ENCODE results near the gene DENND1B. TPM values are rescaled to one million over a fixed set of nuclear protein-coding genes. Genes with fewer than 3 reads are reported as not detected.

The DENND1B gene
- total RNA-seq, 5 donors from 2014 or later (not counting 1 experiment from before 2014, with no cell fraction given): 13.6 to 29.8 (median 15.8) TPM

DNA sequence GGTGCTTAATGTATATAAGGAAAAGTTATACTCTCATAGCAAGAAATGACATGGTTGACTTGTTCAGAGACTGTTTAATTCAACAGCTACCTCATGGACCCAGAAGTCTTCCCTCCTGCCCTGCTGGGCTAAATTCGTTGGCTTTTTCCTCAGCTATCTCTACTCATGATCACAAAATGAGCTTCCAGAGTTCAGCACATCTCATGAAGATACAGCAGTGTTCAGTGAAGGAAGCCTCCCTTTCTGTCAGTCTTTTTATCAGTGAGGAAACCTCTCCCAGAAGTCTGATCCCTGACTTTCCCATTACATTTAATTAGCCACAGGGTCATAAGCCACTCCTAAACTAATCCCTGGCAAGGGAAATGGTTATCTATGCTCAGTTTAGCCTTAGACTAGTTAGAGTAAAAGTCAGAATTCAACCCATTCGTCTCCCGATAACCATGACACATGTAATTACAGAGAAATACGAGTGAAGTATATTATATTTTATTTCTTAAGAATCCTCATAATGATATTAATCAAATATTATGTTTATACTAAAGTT is 97.5 kb downstream of the DENND1B start:
- no peak for DNase-seq
- CTCF ChIA-PET: no interaction called here
- Histone ChIP-seq H3K4me1 (ENCODE audit: control insufficient read depth in 1 of 2, extremely low read depth in 1 of 2, insufficient read depth in 2 of 2, low read length in 2 of 2) (no peaks in the 10 kb centered on the region), H3K27ac (ENCODE audit: low read length) (no peak overlapping the region), H3K27me3 (replicated peaks in 1 of 2; ENCODE audit: control insufficient read depth in 2 of 2, extremely low read depth in 1 of 2, insufficient read depth in 2 of 2, low read length in 1 of 2) (no peaks in the 10 kb centered on the region), H3K4me3 (ENCODE audit: control insufficient read depth in 1 of 2, extremely low read depth in 1 of 2, low read length in 1 of 2) (no peak overlapping the region), H3K9me3 (no peaks in the 10 kb centered on the region), H3K36me3 (ENCODE audit: control insufficient read depth in 2 of 2, extremely low read depth in 1 of 2, insufficient read depth in 1 of 2, low read length in 1 of 2) (no peaks in the 10 kb centered on the region)
- Mint-ChIP-seq H3K4me1 (peaks cover 31 to 44% (median 42%) of the 10 kb centered on the region in 3 donors), H3K27ac (no peak overlapping the region), H3K27me3 (no peaks in the 10 kb centered on the region), H3K36me3 (no peaks in the 10 kb centered on the region), H3K4me3 (no peak overlapping the region), H3K9me3 (no peaks in the 10 kb centered on the region)
- WGBS (ENCODE audit: insufficient coverage): no CpG with 5 or more reads among the region's 4 CpGs
- POLR2A ChIA-PET: no interaction called here
- ATAC-seq (replicated peaks in 1 of 4): no peak

- H3K4me1 Mint-ChIP-seq: peaks cover 26 to 39% (median 37%) of the 10 kb centered on the region in 3 donors
- ATAC-seq (replicated peaks in 1 of 4) (no peak), DNase-seq (no peak)
- Histone ChIP-seq H3K27ac (ENCODE audit: low read length) (no peak overlapping the region), H3K36me3 (ENCODE audit: control insufficient read depth in 2 of 2, extremely low read depth in 1 of 2, insufficient read depth in 1 of 2, low read length in 1 of 2) (no peaks in the 10 kb centered on the region), H3K27me3 (replicated peaks in 1 of 2; ENCODE audit: control insufficient read depth in 2 of 2, extremely low read depth in 1 of 2, insufficient read depth in 2 of 2, low read length in 1 of 2) (no peaks in the 10 kb centered on the region), H3K4me3 (ENCODE audit: control insufficient read depth in 1 of 2, extremely low read depth in 1 of 2, low read length in 1 of 2) (no peak overlapping the region), H3K4me1 (ENCODE audit: control insufficient read depth in 1 of 2, extremely low read depth in 1 of 2, insufficient read depth in 2 of 2, low read length in 2 of 2) (no peaks in the 10 kb centered on the region), H3K9me3 (no peaks in the 10 kb centered on the region)
- no peaks in the 10 kb centered on the region for H3K9me3 Mint-ChIP-seq
- POLR2A ChIA-PET: no interaction called here
- H3K4me3 Mint-ChIP-seq: no peak overlapping the region
- H3K36me3 Mint-ChIP-seq: no peaks in the 10 kb centered on the region
- H3K27ac Mint-ChIP-seq: no peak overlapping the region
- H3K27me3 Mint-ChIP-seq: no peaks in the 10 kb centered on the region
- WGBS (ENCODE audit: insufficient coverage): 100% methylated on average over 1 of the region's 3 CpGs
- CTCF ChIA-PET: no interaction called here
Observed at GRCh38 chr1:197677313-197677712, 98.0 kb downstream of the DENND1B start.

- no peaks in the 10 kb centered on the region for H3K36me3 ChIP-seq (ENCODE audit: control insufficient read depth in 2 of 2, extremely low read depth in 1 of 2, insufficient read depth in 1 of 2, low read length in 1 of 2)
- no peak overlapping the region for H3K27ac Mint-ChIP-seq
- ATAC-seq (replicated peaks in 1 of 4): no peak
- peaks cover 30 to 34% (median 34%) of the 10 kb centered on the region in 3 donors for H3K4me1 Mint-ChIP-seq
- no peaks in the 10 kb centered on the region for H3K27me3 Mint-ChIP-seq
- no peak overlapping the region for H3K4me3 ChIP-seq (ENCODE audit: control insufficient read depth in 1 of 2, extremely low read depth in 1 of 2, low read length in 1 of 2)
- H3K9me3 Mint-ChIP-seq: no peaks in the 10 kb centered on the region
- no CpG with 5 or more reads among the region's 5 CpGs for WGBS (ENCODE audit: insufficient coverage)
- H3K27ac ChIP-seq (ENCODE audit: low read length): no peak overlapping the region
- no peaks in the 10 kb centered on the region for H3K27me3 ChIP-seq (replicated peaks in 1 of 2; ENCODE audit: control insufficient read depth in 2 of 2, extremely low read depth in 1 of 2, insufficient read depth in 2 of 2, low read length in 1 of 2)
- no peak overlapping the region for H3K4me3 Mint-ChIP-seq
- H3K9me3 ChIP-seq: no peaks in the 10 kb centered on the region
- H3K36me3 Mint-ChIP-seq: peaks cover 5% of the 10 kb centered on the region
- CTCF ChIA-PET: interaction anchor here in 1 of 2 donors (0.5 kb wide), 1 partner anchor 1588 kb away, joined by 4 read pairs; no protein-coding TSS in a partner anchor
- DNase-seq: no peak
- POLR2A ChIA-PET: interaction anchor here in 1 of 2 donors (0.6 kb wide), 1 partner anchor 263 kb away, joined by 4 read pairs; no protein-coding TSS in a partner anchor
- no peaks in the 10 kb centered on the region for H3K4me1 ChIP-seq (ENCODE audit: control insufficient read depth in 1 of 2, extremely low read depth in 1 of 2, insufficient read depth in 2 of 2, low read length in 2 of 2)
Observed at GRCh38 chr1:197675583-197676208, 99.6 kb downstream of the DENND1B start.

GRCh38 chr1:197674286-197674685 is 101.0 kb downstream of the DENND1B start:
- H3K4me1 ChIP-seq (ENCODE audit: control insufficient read depth in 1 of 2, extremely low read depth in 1 of 2, insufficient read depth in 2 of 2, low read length in 2 of 2): no peaks in the 10 kb centered on the region
- CTCF ChIA-PET: interaction anchor here in 1 of 2 donors (0.9 kb wide), 2 partner anchors 9 to 27 kb away, joined by 3 read pairs; no protein-coding TSS in a partner anchor
- Mint-ChIP-seq H3K36me3 (peaks cover 8% of the 10 kb centered on the region), H3K4me3 (no peak overlapping the region), H3K27me3 (no peaks in the 10 kb centered on the region), H3K9me3 (no peaks in the 10 kb centered on the region), H3K4me1 (peaks cover 30 to 33% (median 30%) of the 10 kb centered on the region in 3 donors), H3K27ac (no peak overlapping the region)
- no CpG with 5 or more reads among the region's 3 CpGs for WGBS (ENCODE audit: insufficient coverage)
- no peak for DNase-seq
- no peak overlapping the region for H3K27ac ChIP-seq (ENCODE audit: low read length)
- no peaks in the 10 kb centered on the region for H3K36me3 ChIP-seq (ENCODE audit: control insufficient read depth in 2 of 2, extremely low read depth in 1 of 2, insufficient read depth in 1 of 2, low read length in 1 of 2)
- no peak overlapping the region for H3K4me3 ChIP-seq (ENCODE audit: control insufficient read depth in 1 of 2, extremely low read depth in 1 of 2, low read length in 1 of 2)
- ATAC-seq (replicated peaks in 1 of 4): no peak
- H3K27me3 ChIP-seq (replicated peaks in 1 of 2; ENCODE audit: control insufficient read depth in 2 of 2, extremely low read depth in 1 of 2, insufficient read depth in 2 of 2, low read length in 1 of 2): no peaks in the 10 kb centered on the region
- H3K9me3 ChIP-seq: no peaks in the 10 kb centered on the region
- POLR2A ChIA-PET: interaction anchor here in 1 of 2 donors (0.7 kb wide), 1 partner anchor 286 kb away, joined by 5 read pairs; no protein-coding TSS in a partner anchor

- DNase-seq (no peak), ATAC-seq (replicated peaks in 1 of 4) (no peak)
- H3K4me1 Mint-ChIP-seq: peaks cover 28 to 32% (median 30%) of the 10 kb centered on the region in 3 donors
- H3K36me3 Mint-ChIP-seq: peaks cover 8% of the 10 kb centered on the region
- no peaks in the 10 kb centered on the region for H3K9me3 Mint-ChIP-seq
- Histone ChIP-seq H3K9me3 (no peaks in the 10 kb centered on the region), H3K36me3 (ENCODE audit: control insufficient read depth in 2 of 2, extremely low read depth in 1 of 2, insufficient read depth in 1 of 2, low read length in 1 of 2) (no peaks in the 10 kb centered on the region), H3K4me3 (ENCODE audit: control insufficient read depth in 1 of 2, extremely low read depth in 1 of 2, low read length in 1 of 2) (no peak overlapping the region), H3K4me1 (ENCODE audit: control insufficient read depth in 1 of 2, extremely low read depth in 1 of 2, insufficient read depth in 2 of 2, low read length in 2 of 2) (no peaks in the 10 kb centered on the region), H3K27me3 (replicated peaks in 1 of 2; ENCODE audit: control insufficient read depth in 2 of 2, extremely low read depth in 1 of 2, insufficient read depth in 2 of 2, low read length in 1 of 2) (no peaks in the 10 kb centered on the region), H3K27ac (ENCODE audit: low read length) (no peak overlapping the region)
- H3K27me3 Mint-ChIP-seq: no peaks in the 10 kb centered on the region
- ChIA-PET CTCF (no interaction called here), POLR2A (interaction anchor here in 1 of 2 donors (0.6 kb wide), 1 partner anchor 76 kb away, joined by 4 read pairs; no protein-coding TSS in a partner anchor)
- no peak overlapping the region for H3K27ac Mint-ChIP-seq
- no CpG with 5 or more reads among the region's 2 CpGs for WGBS (ENCODE audit: insufficient coverage)
- no peak overlapping the region for H3K4me3 Mint-ChIP-seq
Observed at GRCh38 chr1:197673292-197673691, 102.0 kb downstream of the DENND1B start.

DNA sequence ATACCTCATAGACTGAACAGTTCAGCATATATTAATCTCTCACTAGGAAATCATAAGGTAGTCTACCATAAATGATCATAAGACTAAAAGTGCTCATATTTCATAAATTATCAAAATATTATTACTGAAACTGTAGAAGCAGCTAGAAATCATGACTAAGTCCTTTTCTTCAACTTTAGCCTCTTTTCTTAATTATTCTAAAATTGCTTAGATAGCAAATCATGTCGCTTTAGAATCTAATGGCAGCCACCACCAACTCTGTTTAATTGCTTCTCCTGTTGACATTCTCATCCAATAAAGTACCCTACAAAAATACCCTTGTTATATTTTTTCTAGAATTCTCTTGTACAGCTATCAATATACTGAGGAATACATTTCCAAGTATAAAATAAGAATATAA is 102.9 kb downstream of the DENND1B start:
- no peaks in the 10 kb centered on the region for H3K27me3 ChIP-seq (replicated peaks in 1 of 2; ENCODE audit: control insufficient read depth in 2 of 2, extremely low read depth in 1 of 2, insufficient read depth in 2 of 2, low read length in 1 of 2)
- H3K4me1 ChIP-seq (ENCODE audit: control insufficient read depth in 1 of 2, extremely low read depth in 1 of 2, insufficient read depth in 2 of 2, low read length in 2 of 2): no peaks in the 10 kb centered on the region
- POLR2A ChIA-PET: no interaction called here
- CTCF ChIA-PET: interaction anchor here in 1 of 2 donors (0.6 kb wide), 1 partner anchor 197 kb away, joined by 3 read pairs; no protein-coding TSS in a partner anchor
- Mint-ChIP-seq H3K36me3 (peaks cover 8% of the 10 kb centered on the region), H3K4me1 (peaks cover 22 to 25% (median 25%) of the 10 kb centered on the region in 3 donors), H3K4me3 (no peak overlapping the region), H3K27ac (no peak overlapping the region), H3K9me3 (no peaks in the 10 kb centered on the region), H3K27me3 (no peaks in the 10 kb centered on the region)
- ATAC-seq (replicated peaks in 1 of 4) (no peak), DNase-seq (no peak)
- no peak overlapping the region for H3K4me3 ChIP-seq (ENCODE audit: control insufficient read depth in 1 of 2, extremely low read depth in 1 of 2, low read length in 1 of 2)
- no CpG with 5 or more reads among the region's 1 CpG for WGBS (ENCODE audit: insufficient coverage)
- H3K27ac ChIP-seq (ENCODE audit: low read length): no peak overlapping the region
- no peaks in the 10 kb centered on the region for H3K9me3 ChIP-seq
- H3K36me3 ChIP-seq (ENCODE audit: control insufficient read depth in 2 of 2, extremely low read depth in 1 of 2, insufficient read depth in 1 of 2, low read length in 1 of 2): no peaks in the 10 kb centered on the region

Measured in T-cell (primary cell).